Head of caudate nucleus (tissue), 42 donors: ENCODE results near the gene SEC24D.

ENCODE experiments used
- DNase-seq, 42 donors: peaks; one replicate each; pipeline versions ENCODE4 v3.0.0 to v3.0.0-alpha.2; 2020 to 2021; ENCODE audit warnings: mixed read lengths in 7 of 42
- intact Hi-C: fragments of 100-400 bp; cut with DNase I; formaldehyde crosslinking; loops from one replicate; pipeline ENCODE4 v1.15.0; 2022

Gene SEC24D

DNA sequence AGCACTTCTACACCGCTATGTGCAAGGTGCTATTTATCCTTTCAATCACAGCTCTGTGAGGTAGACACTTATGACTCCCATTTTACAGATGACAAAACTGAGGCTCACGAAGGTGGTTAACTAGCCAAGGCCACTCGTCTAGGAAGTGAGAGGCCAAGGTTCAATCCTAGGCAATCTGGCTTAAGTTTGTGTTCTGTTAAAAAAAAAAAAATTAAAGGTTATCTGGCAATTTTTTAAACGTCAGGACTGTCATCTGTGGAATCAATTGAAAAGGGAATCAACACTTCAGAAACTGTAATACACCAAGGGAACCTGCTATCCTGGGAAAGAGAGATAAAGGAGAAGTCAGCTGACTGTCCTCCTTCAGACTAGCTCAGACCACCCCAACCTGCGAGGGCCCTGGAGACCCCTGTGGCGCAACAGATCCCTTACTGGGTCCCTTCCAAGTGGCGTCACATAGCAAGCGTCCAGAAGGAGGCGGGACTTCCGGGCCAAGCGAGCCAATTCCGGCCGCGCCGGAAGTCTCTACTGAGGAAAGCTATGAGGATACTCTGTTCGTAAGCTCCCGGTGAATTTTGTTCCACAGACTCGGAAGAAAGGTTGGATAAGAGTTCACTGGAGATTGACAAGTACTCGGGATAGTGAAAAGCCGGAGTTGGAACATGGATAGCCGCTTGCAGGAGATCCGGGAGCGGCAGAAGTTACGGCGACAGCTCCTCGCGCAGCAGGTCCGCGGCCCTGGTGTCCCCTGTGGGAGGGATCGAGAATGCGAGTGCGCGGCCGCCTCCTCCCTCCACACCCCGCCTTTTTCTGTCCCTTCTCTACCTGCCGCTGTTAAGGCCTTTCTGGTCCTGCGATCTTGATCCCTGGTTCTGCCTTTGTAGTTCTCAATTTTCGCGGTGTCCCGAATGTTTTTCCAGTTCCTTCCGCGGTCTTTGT is 150.8 kb downstream of the SEC24D start, which contains the start of gene METTL14:
TSS of gene METTL14 (plus strand) at position 520 of the 939 bp plus-strand sequence. CDS start at position 663, 143 bp downstream.
- intact Hi-C loops = no loop called here
- peak; percentile 88 to 97 (median 94) for DNase-seq

DNA sequence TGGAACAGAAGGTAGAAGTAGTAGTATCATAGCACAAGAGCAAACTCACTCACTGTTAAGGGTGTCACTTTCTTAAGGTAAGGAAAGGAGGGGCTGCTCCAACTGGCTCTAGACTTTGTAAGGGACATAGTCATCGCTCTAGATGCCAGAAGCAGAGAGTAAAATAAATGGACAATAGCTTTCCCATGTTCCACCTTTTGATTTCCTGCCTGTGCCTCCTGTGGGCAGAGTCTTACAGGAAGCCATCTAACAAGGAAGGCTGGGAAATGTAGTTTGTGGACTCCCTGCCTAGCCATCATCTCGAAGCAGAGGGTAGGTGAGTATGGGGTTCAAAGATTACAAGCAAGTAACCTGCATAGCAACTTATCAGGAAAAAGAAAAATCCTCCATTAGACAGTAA is 152.4 kb downstream of the SEC24D start:
- intact Hi-C loops = no loop called here
- peak in 1 of 42 donors; percentile 7 for DNase-seq

DNA sequence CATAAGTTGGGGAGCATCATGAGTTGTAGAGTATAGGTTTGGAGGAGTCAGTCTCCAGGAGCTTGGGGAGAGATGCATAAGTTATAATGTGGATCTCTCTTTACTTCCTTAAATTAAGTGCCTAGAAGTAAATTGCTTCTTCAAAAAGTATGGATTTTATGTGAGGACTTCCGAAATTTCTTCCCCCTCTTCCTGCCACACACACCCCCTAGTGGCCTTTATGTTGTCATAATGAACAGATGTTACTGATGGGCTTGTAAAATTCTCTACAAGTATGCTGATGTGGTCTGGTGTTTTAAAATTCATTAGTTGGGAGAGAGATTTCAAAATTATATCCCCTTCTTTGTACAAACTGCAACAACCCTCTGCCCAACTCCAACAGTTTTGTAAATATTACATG is 153.0 kb downstream of the SEC24D start:
- peak in 1 of 42 donors; percentile 8 for DNase-seq
- intact Hi-C loops = no loop called here

DNA sequence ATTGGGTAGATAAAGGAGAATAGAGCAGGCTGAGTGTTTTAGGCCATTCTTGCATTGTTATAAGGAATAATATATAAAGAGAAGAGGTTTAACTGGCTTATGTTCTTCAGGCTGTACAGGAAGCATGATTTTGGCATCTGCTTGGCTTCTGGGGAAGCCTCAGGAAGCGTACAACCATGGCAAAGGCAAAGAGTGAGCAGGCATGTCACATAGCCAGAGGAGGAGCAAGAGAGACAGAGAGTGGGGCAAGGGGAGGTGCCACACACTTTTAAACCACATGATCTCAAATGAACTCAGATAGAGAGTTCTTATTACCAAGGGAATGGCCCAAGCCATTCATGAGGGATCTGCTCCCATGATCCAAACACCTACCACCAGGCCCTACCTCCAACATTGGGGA is 155.1 kb downstream of the SEC24D start:
- intact Hi-C loops = no loop called here
- DNase-seq = no peak

DNA sequence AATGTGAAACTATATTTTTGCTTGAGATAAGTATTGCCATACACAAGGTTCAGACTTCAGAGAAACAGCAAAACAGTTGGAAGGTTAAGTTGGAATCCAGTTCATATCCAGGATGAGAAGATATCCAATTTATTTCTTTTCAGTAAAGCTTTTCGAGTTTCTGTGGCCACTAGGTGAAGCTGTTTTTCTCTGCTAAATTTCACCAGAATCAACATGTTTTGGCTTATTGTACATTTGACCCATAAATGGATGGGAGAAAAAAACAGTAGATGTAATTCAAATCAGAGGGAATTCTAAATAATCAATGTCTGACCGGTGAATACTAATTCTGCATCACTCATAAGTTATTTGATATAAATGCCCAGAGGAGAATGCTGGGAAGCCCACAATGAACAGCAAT is 159.8 kb downstream of the SEC24D start:
- no peak for DNase-seq
- intact Hi-C loops = no loop called here
